ENCODE results near the gene GRM8.

GRCh38 chr7:126958367-126958766 is 294.4 kb downstream of the GRM8 start:
- no peak for TF ChIP-seq CTCF (IDR thresholded peaks at IDR 0.05)
- no peak for TF ChIP-seq POLR2AphosphoS5 (IDR thresholded peaks at IDR 0.05)

Data from breast epithelium (tissue), 3 donors.